Measurements from ENCODE around the gene SUSD1.

SUSD1 gene

DNA sequence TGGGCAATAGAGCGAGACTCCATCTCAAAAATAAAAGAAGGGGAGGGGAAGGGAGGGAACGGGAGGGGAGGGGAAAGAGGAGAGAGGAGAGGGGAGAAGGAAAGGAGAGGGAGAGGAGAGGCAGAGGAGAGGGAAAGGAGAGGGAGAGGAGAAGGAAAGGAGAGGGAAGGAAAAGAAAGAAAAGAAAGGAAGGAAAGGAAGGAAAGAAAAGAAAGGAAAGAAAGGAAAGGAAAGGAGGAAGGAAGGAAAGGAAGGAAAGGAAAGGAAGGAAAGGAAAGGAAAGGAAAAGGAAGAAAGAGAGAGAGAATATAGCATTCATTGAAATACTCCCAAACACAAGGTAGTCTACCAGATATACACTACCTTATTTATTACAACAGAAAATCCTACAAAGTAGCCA, 44.8 kb downstream of the SUSD1 start:
- no peak for TF ChIP-seq TEAD4 (IDR thresholded peaks at IDR 0.05)
- TF ChIP-seq EGR1 (IDR thresholded peaks at IDR 0.05): no peak
- no peak for TF ChIP-seq RAD21 (IDR thresholded peaks at IDR 0.05; ENCODE audit: low read depth)
- TF ChIP-seq EP300 (IDR thresholded peaks at IDR 0.05; ENCODE audit: borderline replicate concordance): no peak
- TF ChIP-seq, protein P1, sequence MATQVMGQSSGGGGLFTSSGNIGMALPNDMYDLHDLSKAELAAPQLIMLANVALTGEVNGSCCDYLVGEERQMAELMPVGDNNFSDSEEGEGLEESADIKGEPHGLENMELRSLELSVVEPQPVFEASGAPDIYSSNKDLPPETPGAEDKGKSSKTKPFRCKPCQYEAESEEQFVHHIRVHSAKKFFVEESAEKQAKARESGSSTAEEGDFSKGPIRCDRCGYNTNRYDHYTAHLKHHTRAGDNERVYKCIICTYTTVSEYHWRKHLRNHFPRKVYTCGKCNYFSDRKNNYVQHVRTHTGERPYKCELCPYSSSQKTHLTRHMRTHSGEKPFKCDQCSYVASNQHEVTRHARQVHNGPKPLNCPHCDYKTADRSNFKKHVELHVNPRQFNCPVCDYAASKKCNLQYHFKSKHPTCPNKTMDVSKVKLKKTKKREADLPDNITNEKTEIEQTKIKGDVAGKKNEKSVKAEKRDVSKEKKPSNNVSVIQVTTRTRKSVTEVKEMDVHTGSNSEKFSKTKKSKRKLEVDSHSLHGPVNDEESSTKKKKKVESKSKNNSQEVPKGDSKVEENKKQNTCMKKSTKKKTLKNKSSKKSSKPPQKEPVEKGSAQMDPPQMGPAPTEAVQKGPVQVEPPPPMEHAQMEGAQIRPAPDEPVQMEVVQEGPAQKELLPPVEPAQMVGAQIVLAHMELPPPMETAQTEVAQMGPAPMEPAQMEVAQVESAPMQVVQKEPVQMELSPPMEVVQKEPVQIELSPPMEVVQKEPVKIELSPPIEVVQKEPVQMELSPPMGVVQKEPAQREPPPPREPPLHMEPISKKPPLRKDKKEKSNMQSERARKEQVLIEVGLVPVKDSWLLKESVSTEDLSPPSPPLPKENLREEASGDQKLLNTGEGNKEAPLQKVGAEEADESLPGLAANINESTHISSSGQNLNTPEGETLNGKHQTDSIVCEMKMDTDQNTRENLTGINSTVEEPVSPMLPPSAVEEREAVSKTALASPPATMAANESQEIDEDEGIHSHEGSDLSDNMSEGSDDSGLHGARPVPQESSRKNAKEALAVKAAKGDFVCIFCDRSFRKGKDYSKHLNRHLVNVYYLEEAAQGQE (IDR thresholded peaks at IDR 0.05; ENCODE audit: low read depth): no peak
- no peak for TF ChIP-seq CREB1 (IDR thresholded peaks at IDR 0.05; ENCODE audit: low read depth)
- no peak for TF ChIP-seq CEBPB (IDR thresholded peaks at IDR 0.05)
- TF ChIP-seq YY1 (IDR thresholded peaks at IDR 0.05; ENCODE audit: low read depth): no peak
- TF ChIP-seq FOXM1 (IDR thresholded peaks at IDR 0.05; ENCODE audit: borderline replicate concordance, low read depth): no peak
- TF ChIP-seq TAF1 (IDR thresholded peaks at IDR 0.05; ENCODE audit: low read depth): no peak
- TF ChIP-seq TCF12 (IDR thresholded peaks at IDR 0.05; ENCODE audit: low read depth): no peak
- no peak for TF ChIP-seq ZBTB7A (IDR thresholded peaks at IDR 0.05; ENCODE audit: low read depth)
- no peak for TF ChIP-seq NFIC (IDR thresholded peaks at IDR 0.05)

DNA sequence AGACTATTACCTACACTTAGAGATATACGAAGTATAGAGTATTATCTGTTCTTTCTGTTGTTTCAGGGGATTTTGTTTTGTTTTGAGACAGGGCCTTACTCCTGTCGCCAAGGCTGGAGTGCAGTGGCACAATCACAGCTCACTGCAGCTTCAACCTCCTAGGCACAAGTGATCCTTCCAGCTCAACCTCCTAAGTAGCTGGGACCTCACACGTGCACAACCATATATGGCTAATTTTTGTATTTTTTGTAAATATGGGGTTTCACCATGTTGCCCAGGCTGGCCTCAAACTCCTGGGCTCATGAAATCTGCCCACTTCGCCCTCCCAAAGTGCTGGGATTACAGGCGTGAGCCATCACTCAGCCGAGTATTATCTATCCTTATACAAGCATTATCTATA, 45.9 kb downstream of the SUSD1 start:
- TF ChIP-seq FOXM1 (IDR thresholded peaks at IDR 0.05; ENCODE audit: borderline replicate concordance, low read depth): no peak
- TF ChIP-seq RAD21 (IDR thresholded peaks at IDR 0.05; ENCODE audit: low read depth): no peak
- TF ChIP-seq, protein P2, sequence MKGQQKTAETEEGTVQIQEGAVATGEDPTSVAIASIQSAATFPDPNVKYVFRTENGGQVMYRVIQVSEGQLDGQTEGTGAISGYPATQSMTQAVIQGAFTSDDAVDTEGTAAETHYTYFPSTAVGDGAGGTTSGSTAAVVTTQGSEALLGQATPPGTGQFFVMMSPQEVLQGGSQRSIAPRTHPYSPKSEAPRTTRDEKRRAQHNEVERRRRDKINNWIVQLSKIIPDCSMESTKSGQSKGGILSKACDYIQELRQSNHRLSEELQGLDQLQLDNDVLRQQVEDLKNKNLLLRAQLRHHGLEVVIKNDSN (IDR thresholded peaks at IDR 0.05): no peak
- no peak for TF ChIP-seq TAF1 (IDR thresholded peaks at IDR 0.05; ENCODE audit: low read depth)
- TF ChIP-seq, protein P3, sequence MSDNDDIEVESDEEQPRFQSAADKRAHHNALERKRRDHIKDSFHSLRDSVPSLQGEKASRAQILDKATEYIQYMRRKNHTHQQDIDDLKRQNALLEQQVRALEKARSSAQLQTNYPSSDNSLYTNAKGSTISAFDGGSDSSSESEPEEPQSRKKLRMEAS (IDR thresholded peaks at IDR 0.05): no peak
- no peak for TF ChIP-seq ZBTB7A (IDR thresholded peaks at IDR 0.05; ENCODE audit: low read depth)
- no peak for TF ChIP-seq NFIC (IDR thresholded peaks at IDR 0.05)
- no peak for TF ChIP-seq EP300 (IDR thresholded peaks at IDR 0.05; ENCODE audit: borderline replicate concordance)
- TF ChIP-seq TCF12 (IDR thresholded peaks at IDR 0.05; ENCODE audit: low read depth): no peak
- TF ChIP-seq CREB1 (IDR thresholded peaks at IDR 0.05; ENCODE audit: low read depth): no peak
- TF ChIP-seq EGR1 (IDR thresholded peaks at IDR 0.05): no peak
- TF ChIP-seq TEAD4 (IDR thresholded peaks at IDR 0.05): no peak
- TF ChIP-seq YY1 (IDR thresholded peaks at IDR 0.05; ENCODE audit: low read depth): no peak
- TF ChIP-seq CEBPB (IDR thresholded peaks at IDR 0.05): no peak
- TF ChIP-seq, protein P1 (IDR thresholded peaks at IDR 0.05; ENCODE audit: low read depth): no peak

DNA sequence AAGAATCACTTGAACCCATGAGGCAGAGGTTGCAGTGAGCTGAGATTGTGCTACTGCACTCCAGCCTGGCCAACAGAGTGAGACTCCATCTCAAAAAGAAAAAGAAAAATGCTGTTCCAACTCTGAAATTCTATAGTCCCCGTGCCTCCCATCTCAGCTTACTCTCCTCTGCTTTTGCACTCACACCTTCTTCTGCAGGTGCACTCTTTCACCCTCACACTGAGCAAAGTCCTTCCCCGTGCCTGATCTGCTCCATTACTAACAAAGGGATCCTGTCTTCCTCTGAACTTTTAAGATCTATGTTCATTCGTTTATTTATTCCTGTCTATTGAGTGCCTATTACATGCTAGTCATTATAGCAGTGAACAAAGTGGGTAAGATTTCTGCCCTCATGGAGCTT, 47.8 kb downstream of the SUSD1 start:
- TF ChIP-seq EGR1 (IDR thresholded peaks at IDR 0.05): no peak
- TF ChIP-seq, protein P1 (IDR thresholded peaks at IDR 0.05; ENCODE audit: low read depth): no peak
- TF ChIP-seq ZBTB7A (IDR thresholded peaks at IDR 0.05; ENCODE audit: low read depth): no peak
- no peak for TF ChIP-seq NFIC (IDR thresholded peaks at IDR 0.05)
- no peak for TF ChIP-seq RAD21 (IDR thresholded peaks at IDR 0.05; ENCODE audit: low read depth)
- TF ChIP-seq, protein P3 (IDR thresholded peaks at IDR 0.05): no peak
- no peak for TF ChIP-seq TCF12 (IDR thresholded peaks at IDR 0.05; ENCODE audit: low read depth)
- no peak for TF ChIP-seq TEAD4 (IDR thresholded peaks at IDR 0.05)
- TF ChIP-seq TAF1 (IDR thresholded peaks at IDR 0.05; ENCODE audit: low read depth): no peak
- no peak for TF ChIP-seq CREB1 (IDR thresholded peaks at IDR 0.05; ENCODE audit: low read depth)
- TF ChIP-seq YY1 (IDR thresholded peaks at IDR 0.05; ENCODE audit: low read depth): no peak
- TF ChIP-seq CEBPB (IDR thresholded peaks at IDR 0.05): no peak
- TF ChIP-seq, protein P2 (IDR thresholded peaks at IDR 0.05): no peak
- no peak for TF ChIP-seq EP300 (IDR thresholded peaks at IDR 0.05; ENCODE audit: borderline replicate concordance)
- TF ChIP-seq FOXM1 (IDR thresholded peaks at IDR 0.05; ENCODE audit: borderline replicate concordance, low read depth): no peak

DNA sequence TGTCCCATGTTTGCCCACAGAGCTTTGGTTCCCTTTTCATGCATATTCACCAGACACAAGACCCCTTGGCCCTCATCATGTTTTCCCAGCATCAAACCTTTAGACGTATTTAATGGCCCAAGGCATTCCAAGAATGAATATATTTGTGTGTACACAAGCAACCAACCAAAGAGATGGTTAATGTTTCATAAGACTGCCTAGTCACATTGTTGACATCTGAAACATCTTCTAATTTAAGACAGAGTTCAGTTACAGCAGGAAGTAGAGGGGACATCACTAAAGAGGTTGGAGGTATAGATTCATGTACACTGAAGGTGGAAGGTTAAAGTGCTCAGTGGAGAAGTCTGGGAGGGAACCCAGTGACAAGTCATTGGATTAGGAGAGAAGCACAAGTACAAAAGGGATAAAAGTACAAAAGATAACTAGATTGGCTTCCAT, 49.1 kb downstream of the SUSD1 start:
- TF ChIP-seq TEAD4 (IDR thresholded peaks at IDR 0.05) (no peak), EGR1 (IDR thresholded peaks at IDR 0.05) (no peak), ZBTB7A (IDR thresholded peaks at IDR 0.05; ENCODE audit: low read depth) (no peak), YY1 (IDR thresholded peaks at IDR 0.05; ENCODE audit: low read depth) (no peak), RAD21 (IDR thresholded peaks at IDR 0.05; ENCODE audit: low read depth) (no peak), TCF12 (IDR thresholded peaks at IDR 0.05; ENCODE audit: low read depth) (no peak), EP300 (IDR thresholded peaks at IDR 0.05; ENCODE audit: borderline replicate concordance) (no peak), CEBPB (IDR thresholded peaks at IDR 0.05) (no peak), FOXM1 (IDR thresholded peaks at IDR 0.05; ENCODE audit: borderline replicate concordance, low read depth) (no peak), TAF1 (IDR thresholded peaks at IDR 0.05; ENCODE audit: low read depth) (no peak), CREB1 (IDR thresholded peaks at IDR 0.05; ENCODE audit: low read depth) (no peak), NFIC (IDR thresholded peaks at IDR 0.05) (no peak)
- TF ChIP-seq, protein P1 (IDR thresholded peaks at IDR 0.05; ENCODE audit: low read depth): no peak
- TF ChIP-seq, protein P3 (IDR thresholded peaks at IDR 0.05): no peak
- TF ChIP-seq, protein P2 (IDR thresholded peaks at IDR 0.05): no peak
